GM12878 (cell line): ENCODE results near the gene TDRD12. TPM values are rescaled to one million over a fixed set of nuclear protein-coding genes. Genes with fewer than 3 reads are reported as not detected.

Source experiments
- ATAC-seq: fragments of 200-7000 bp; cut with Tn5 transposase; 3 replicates; pipeline ENCODE4 v1.9.1; 2020; ENCODE audit warnings: mild to moderate bottlenecking, moderate library complexity
- BruUV-seq: library from RNA; stranded (reverse); fragments of 400-500 nt; replicated peaks from 2 replicates; lab custom pipeline; 2021; lab: Mats Ljungman, UMichigan
- CTCF ChIA-PET: fragments of 300-600 bp; sonication (Branson Sonifier 250); formaldehyde crosslinking; extraction: SDS; loops from one replicate; lab custom pipeline; 2021; ENCODE audit warnings: inconsistent platforms; lab: Yijun Ruan, JAX
- POLR2A ChIA-PET: fragments of 350-600 bp; formaldehyde crosslinking; extraction: SDS; loops from one replicate; lab custom pipeline; 2021; ENCODE audit warnings: inconsistent platforms; lab: Charles Lee
- RAD21 ChIA-PET: fragments of 300-600 bp; sonication (Branson Sonifier 250); formaldehyde crosslinking; loops from one replicate; lab custom pipeline; 2023; ENCODE audit warnings: antibody characterized with exemption; ENCODE audit not compliant: unreplicated experiment; lab: Charles Lee
- SMC1A ChIA-PET: fragments of 300-600 bp; sonication (Branson Sonifier 250); formaldehyde crosslinking; loops from one replicate; lab custom pipeline; 2023; ENCODE audit not compliant: unreplicated experiment, uncharacterized antibody; lab: Charles Lee
- DNase-seq: peaks from one replicate; pipeline ENCODE4 v3.0.0-alpha.2; 2011; ENCODE audit warnings: low read depth, low spot score
- FAIRE-seq: peaks from 3 replicates; lab custom pipeline; 2011; peaks lifted over from hg19 to GRCh38; lab: Jason Lieb, UNC
- H2AFZ ChIP-seq: 2 replicates; pipeline ENCODE4 v1.6.0; 2011; ENCODE audit warnings: low read depth, low read length, control low read depth; ENCODE audit not compliant: control insufficient read depth
- H3K27ac ChIP-seq: 2 replicates; pipeline ENCODE4 v1.5.1; 2011; ENCODE audit warnings: control low read depth; ENCODE audit not compliant: control insufficient read depth, insufficient read depth
- H3K27me3 ChIP-seq, 2 experiments: replicated peaks in 1 of 2; 2 replicates each; pipeline versions ENCODE4 v1.6.0 to v1.6.1; 2011; ENCODE audit warnings: low read length in 1 of 2; ENCODE audit not compliant: control insufficient read depth in 2 of 2, insufficient read depth in 2 of 2
- H3K36me3 ChIP-seq, 2 experiments: 2 replicates each; pipeline ENCODE4 v1.5.1; 2011; ENCODE audit warnings: low read length in 1 of 2; ENCODE audit not compliant: control insufficient read depth in 2 of 2, insufficient read depth in 2 of 2
- H3K4me1 ChIP-seq: 2 replicates; pipeline ENCODE4 v1.6.1; 2011; ENCODE audit warnings: mild to moderate bottlenecking, low read length, moderate library complexity, mixed read lengths; ENCODE audit not compliant: control insufficient read depth, insufficient read depth
- H3K4me2 ChIP-seq: 2 replicates; pipeline ENCODE4 v1.6.0; 2011; ENCODE audit warnings: control low read depth; ENCODE audit not compliant: control insufficient read depth, insufficient read depth
- H3K4me3 ChIP-seq: fragments of 200-600 bp; sonication (generic); 2 replicates; pipeline ENCODE4 v1.5.1; 2016
- H3K79me2 ChIP-seq: 2 replicates; pipeline ENCODE4 v1.6.0; 2011; ENCODE audit warnings: low read length; ENCODE audit not compliant: control insufficient read depth, insufficient read depth
- H3K9ac ChIP-seq: 2 replicates; pipeline ENCODE4 v1.8.0; 2011; ENCODE audit warnings: low read length, control low read depth, mixed read lengths; ENCODE audit not compliant: control insufficient read depth, insufficient read depth
- H3K9me3 ChIP-seq: replicated peaks from 3 replicates; pipeline ENCODE4 v1.5.1; 2011; ENCODE audit warnings: mild to moderate bottlenecking, low read length; ENCODE audit not compliant: control insufficient read depth, insufficient read depth
- H4K20me1 ChIP-seq: 2 replicates; pipeline ENCODE4 v1.6.0; 2011; ENCODE audit not compliant: control insufficient read depth, insufficient read depth
- HDGF ChIP-seq: fragments of 450-650 bp; IDR thresholded peaks from 2 replicates; pipeline ENCODE4 v1.6.1; 2016; ENCODE audit warnings: antibody characterized with exemption
- TCF3 ChIP-seq: IDR thresholded peaks from 2 replicates; pipeline ENCODE4 v1.6.1; 2012; ENCODE audit warnings: low read depth, mild to moderate bottlenecking, low read length, borderline replicate concordance; ENCODE audit not compliant: insufficient read depth
- WGBS: methylation state at CpG from one replicate; pipeline ENCODE4 v1.1.6; 2016; ENCODE audit warnings: low lambda C conversion rate; ENCODE audit not compliant: insufficient replicate concordance, insufficient coverage; ENCODE audit errors: missing lambda C conversion rate; 5-methylcytosine and 5-hydroxymethylcytosine counted together
- in situ Hi-C: fragments of 300-500 bp; cut with MboI; formaldehyde crosslinking; loops from 9 replicates; pipeline ENCODE4 v1.14.3; 2018; ENCODE audit warnings: mixed read lengths
- intact Hi-C: fragments of 100-400 bp; cut with micrococcal nuclease; formaldehyde crosslinking; loops from one replicate; pipeline ENCODE4 v1.14.2; 2022; ENCODE audit not compliant: unreplicated experiment
- polyA plus RNA-seq, 11 experiments: library from polyadenylated mRNA; depleted of rRNA in 4 of 11; unstranded in 6 of 11; stranded (reverse) in 5 of 11; fragments of >200 nt; fragmentation: Nextera tagmentation in 4 of 11; fragmentation: Illumina TruSeq in 1 of 11; extraction: Ambion mirVana in 4 of 11; extraction: Trizol in 1 of 11; gene quantifications; 1 replicate in 1 of 11; 2 replicates in 10 of 11; pipeline versions ENCODE4 v1.2.1 to v1.2.3, GENCODE V29; 2011 to 2016; ENCODE audit warnings: inconsistent platforms in 2 of 11, missing spikeins in 2 of 11, low read depth in 1 of 11
- total RNA-seq, 4 experiments: library from RNA; depleted of rRNA in 3 of 4; stranded (reverse); fragments of >200 nt in 3 of 4; fragmentation: Illumina TruSeq in 1 of 4; extraction: Trizol in 1 of 4; gene quantifications; 2 replicates each; pipeline versions ENCODE4 v1.2.1 to v1.2.3, GENCODE V29; 2013 to 2021
- TF ChIP-seq, protein P1 (sequence below): fragments of 450-650 bp; IDR thresholded peaks from 2 replicates; pipeline ENCODE4 v1.6.1; 2017; ENCODE audit warnings: mild to moderate bottlenecking
- TF ChIP-seq, protein P2 (sequence below): fragments of 450-650 bp; IDR thresholded peaks from 2 replicates; pipeline ENCODE4 v1.6.1; 2017; ENCODE audit warnings: mild to moderate bottlenecking, moderate library complexity

Gene TDRD12
- total and polyA plus RNA-seq, 10 of the 15 experiments (the other 5 are each of a cell fraction or from before 2014, with no cell fraction given): 0.08 to 0.15 TPM; not detected in 8

DNA sequence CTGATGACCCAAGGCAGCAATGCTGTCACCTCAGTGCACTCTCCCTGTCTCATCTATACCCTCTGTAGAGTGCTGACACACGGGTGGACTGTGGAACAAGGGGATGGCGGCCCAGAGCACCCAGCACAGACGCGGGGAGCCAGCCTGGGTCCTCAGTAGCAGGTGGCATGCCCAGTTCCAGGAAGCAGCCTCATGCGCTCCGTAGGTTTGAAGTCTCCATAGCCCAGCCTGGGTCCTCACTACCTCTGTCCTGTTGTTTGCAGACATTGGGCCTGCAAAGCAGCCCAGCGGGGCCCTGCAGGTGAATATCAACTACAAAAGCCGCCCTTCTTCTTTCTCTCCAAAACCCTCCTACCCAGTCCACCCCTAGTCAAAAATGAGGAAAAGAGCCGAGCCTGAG lies 155.0 kb downstream of the TDRD12 start (continued):
- TF ChIP-seq, protein P1, sequence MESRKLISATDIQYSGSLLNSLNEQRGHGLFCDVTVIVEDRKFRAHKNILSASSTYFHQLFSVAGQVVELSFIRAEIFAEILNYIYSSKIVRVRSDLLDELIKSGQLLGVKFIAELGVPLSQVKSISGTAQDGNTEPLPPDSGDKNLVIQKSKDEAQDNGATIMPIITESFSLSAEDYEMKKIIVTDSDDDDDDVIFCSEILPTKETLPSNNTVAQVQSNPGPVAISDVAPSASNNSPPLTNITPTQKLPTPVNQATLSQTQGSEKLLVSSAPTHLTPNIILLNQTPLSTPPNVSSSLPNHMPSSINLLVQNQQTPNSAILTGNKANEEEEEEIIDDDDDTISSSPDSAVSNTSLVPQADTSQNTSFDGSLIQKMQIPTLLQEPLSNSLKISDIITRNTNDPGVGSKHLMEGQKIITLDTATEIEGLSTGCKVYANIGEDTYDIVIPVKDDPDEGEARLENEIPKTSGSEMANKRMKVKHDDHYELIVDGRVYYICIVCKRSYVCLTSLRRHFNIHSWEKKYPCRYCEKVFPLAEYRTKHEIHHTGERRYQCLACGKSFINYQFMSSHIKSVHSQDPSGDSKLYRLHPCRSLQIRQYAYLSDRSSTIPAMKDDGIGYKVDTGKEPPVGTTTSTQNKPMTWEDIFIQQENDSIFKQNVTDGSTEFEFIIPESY: no peak
- TF ChIP-seq, protein P2, sequence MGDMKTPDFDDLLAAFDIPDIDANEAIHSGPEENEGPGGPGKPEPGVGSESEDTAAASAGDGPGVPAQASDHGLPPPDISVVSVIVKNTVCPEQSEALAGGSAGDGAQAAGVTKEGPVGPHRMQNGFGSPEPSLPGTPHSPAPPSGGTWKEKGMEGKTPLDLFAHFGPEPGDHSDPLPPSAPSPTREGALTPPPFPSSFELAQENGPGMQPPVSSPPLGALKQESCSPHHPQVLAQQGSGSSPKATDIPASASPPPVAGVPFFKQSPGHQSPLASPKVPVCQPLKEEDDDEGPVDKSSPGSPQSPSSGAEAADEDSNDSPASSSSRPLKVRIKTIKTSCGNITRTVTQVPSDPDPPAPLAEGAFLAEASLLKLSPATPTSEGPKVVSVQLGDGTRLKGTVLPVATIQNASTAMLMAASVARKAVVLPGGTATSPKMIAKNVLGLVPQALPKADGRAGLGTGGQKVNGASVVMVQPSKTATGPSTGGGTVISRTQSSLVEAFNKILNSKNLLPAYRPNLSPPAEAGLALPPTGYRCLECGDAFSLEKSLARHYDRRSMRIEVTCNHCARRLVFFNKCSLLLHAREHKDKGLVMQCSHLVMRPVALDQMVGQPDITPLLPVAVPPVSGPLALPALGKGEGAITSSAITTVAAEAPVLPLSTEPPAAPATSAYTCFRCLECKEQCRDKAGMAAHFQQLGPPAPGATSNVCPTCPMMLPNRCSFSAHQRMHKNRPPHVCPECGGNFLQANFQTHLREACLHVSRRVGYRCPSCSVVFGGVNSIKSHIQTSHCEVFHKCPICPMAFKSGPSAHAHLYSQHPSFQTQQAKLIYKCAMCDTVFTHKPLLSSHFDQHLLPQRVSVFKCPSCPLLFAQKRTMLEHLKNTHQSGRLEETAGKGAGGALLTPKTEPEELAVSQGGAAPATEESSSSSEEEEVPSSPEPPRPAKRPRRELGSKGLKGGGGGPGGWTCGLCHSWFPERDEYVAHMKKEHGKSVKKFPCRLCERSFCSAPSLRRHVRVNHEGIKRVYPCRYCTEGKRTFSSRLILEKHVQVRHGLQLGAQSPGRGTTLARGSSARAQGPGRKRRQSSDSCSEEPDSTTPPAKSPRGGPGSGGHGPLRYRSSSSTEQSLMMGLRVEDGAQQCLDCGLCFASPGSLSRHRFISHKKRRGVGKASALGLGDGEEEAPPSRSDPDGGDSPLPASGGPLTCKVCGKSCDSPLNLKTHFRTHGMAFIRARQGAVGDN: no peak
- no peak for TF ChIP-seq HDGF
- TF ChIP-seq, all 136 proteins: peak for 0

DNA sequence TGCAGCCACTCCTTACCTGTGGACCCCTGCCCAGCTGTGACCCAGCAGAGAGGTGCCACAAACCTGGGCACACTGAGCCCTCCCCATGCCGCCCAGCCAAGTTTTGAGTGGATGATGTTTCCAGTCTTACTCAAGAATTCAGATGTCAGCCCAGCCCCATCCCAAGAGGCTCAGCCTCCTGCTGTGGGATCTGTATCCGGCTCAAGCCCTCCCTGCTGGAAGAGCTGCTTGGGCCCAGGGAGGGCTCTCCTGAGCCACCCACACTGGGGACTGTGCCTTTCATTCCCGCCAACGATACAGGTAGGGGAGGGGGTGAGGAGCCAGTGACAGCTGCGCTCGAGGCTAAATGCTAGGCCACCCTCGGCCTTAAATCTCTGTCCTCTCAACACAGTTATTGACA lies 155.9 kb downstream of the TDRD12 start:
- no peaks in the 10 kb centered on the region for H3K9me3 ChIP-seq
- H3K9ac ChIP-seq: no peak overlapping the region
- RAD21 ChIA-PET: no interaction called here
- H3K4me1 ChIP-seq: no peaks in the 10 kb centered on the region
- POLR2A ChIA-PET: no interaction called here
- no peak for ATAC-seq
- CTCF ChIA-PET: no interaction called here
- intact Hi-C loops: no loop called here
- no peak for DNase-seq
- in situ Hi-C loops: no loop called here
- no peaks in the 10 kb centered on the region for H3K27me3 ChIP-seq
- no peak overlapping the region for H2AFZ ChIP-seq
- H3K36me3 ChIP-seq: no peaks in the 10 kb centered on the region
- no peak for FAIRE-seq
- 92% methylated on average over 7 of the region's 7 CpGs for WGBS
- H4K20me1 ChIP-seq: no peaks in the 10 kb centered on the region
- no peak overlapping the region for H3K4me2 ChIP-seq
- H3K79me2 ChIP-seq: no peaks in the 10 kb centered on the region
- TF ChIP-seq TCF3: no peak
- H3K4me3 ChIP-seq: no peak overlapping the region
- BruUV-seq: no TSS peak
- H3K27ac ChIP-seq: no peak overlapping the region
- SMC1A ChIA-PET: no interaction called here
